Activated T-cell treated with anti-CD3 and anti-CD28 coated beads for 48 hours (primary cell): ENCODE measurements around the gene RPAP2.
"Not testable (repeated sequence)": the region's sequence is repeated elsewhere in the genome, so short reads cannot be mapped to it uniquely, and the experiment has no call there.

Experiments
- DNase-seq: peaks from one replicate; pipeline ENCODE4 v3.0.0-alpha.2; 2020; ENCODE audit warnings: low read depth

The RPAP2 gene

GRCh38 chr1:92323473-92324453 is 24.9 kb downstream of the RPAP2 start:
- no peak for DNase-seq

- DNase-seq, result no peak
Measured at GRCh38 chr1:92324784-92325183, 25.9 kb downstream of the RPAP2 start.

DNA sequence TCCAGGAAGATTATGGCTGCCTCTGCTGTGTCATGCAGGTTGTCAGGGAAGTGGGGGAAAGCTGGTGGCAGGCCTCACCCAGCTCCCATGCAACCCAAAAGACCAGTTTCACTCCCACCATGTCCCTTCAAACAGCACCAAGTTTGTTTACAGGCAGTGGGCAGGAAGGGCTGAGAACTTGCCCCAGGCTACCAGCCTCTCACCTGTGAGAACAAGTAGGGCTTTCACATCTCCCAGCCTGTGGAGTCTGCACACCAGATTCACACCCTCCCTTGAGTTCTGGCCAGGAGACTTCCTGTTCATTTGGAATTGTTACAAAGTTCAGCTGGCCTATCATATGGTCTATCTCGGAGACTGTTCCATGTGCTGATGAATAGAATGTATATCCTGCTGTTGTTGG is 27.8 kb downstream of the RPAP2 start:
- DNase-seq, result no peak

DNA sequence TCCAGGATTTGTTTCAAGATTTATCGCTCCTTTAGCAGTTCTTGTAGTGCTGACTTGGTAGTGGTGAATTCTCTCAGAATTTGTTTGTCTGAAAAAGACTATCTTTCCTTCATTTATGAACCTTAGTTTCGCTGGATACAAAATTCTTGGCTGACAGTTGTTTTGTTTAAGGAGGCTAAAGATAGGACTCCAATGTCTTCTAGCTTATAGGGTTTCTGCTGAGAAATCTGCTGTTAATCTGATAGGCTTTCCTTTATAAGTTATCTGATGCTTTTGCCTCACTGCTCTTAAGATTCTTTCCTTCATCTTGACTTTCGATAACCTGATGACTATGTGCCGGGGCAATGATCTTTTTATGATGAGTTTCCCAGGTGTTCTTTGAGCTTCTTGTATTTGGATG is 28.9 kb downstream of the RPAP2 start:
- no peak for DNase-seq

DNA sequence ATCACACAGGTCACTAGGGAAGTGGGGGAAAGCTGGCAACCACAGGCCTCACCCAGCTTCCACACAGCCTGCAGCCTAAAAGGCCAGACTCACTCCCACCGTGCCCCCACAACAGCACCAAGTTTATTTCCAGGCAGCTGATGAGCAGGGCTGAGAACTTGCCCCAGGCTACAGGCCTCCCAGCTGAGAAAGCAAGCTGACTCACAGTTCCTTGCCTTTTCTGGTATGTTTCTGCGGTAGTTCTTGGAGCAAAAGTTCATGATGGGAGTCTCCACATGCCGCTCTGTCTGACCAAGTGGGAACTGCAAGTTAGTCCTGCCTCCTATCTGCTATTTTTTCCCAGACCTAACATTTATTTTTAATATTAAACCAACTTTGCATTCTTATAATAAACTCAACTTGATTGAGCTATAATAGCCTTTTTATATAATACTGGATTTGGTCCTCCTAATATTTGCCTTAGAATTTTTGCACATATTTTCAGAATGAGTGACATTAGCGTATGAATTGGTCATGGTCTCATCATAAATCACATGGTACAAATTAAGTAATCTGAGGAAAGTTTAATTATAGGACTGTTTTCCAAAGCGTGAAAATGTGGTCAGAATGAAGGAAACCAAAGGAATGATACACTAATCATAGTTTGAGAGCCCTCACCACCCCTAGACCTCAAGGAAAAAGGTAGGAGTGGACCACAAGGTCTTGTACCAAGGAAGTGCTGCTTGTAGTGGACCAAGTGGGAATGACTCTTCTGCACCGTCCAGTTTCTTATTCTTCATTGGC is 30.7 kb downstream of the RPAP2 start:
- DNase-seq, result no peak

DNA sequence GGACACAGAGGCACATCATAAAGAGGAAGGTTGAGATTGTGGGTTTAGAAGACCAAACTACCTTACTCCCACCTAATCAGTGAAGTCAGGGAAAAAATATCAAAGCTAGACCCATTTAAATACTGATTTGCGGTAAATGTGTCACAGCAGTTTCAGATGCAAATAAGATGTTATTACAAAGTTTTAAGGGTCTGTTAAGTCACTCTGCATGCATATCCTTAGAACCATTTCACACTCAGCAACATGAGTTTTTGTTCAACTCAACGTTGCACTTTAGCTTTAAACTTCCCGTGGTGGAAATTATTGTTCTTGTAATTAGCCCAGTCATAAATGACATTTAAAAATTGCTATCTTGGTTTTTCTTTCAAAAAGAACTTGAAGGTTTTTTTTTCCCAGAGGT is 34.8 kb downstream of the RPAP2 start:
- DNase-seq, result no peak

- DNase-seq, result no peak
Measured at GRCh38 chr1:92340154-92340553, 41.3 kb downstream of the RPAP2 start.

GRCh38 chr1:92342401-92342800 is 43.5 kb downstream of the RPAP2 start:
- no peak for DNase-seq

DNA sequence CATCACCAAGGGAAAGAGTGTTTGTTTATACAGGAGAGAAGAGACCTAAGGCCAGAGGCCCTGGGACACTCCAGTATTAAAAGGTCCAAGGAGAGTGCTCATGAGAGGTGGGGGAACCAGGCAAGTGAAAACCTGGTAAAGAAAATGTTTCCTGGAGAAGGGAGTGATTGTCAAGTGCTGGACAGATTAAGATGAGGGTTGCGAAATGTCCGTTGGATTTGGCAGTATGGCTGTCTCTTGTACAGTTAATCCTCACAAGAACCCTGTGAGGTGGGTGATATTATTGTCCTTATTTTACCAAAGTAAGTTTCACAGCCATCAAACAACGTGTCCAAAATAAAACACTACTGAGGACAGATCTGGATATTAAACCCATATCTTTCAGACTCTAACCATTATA is 44.2 kb downstream of the RPAP2 start:
- DNase-seq, result no peak

- no peak for DNase-seq
Measured at GRCh38 chr1:92346866-92347640, 48.2 kb downstream of the RPAP2 start.

DNA sequence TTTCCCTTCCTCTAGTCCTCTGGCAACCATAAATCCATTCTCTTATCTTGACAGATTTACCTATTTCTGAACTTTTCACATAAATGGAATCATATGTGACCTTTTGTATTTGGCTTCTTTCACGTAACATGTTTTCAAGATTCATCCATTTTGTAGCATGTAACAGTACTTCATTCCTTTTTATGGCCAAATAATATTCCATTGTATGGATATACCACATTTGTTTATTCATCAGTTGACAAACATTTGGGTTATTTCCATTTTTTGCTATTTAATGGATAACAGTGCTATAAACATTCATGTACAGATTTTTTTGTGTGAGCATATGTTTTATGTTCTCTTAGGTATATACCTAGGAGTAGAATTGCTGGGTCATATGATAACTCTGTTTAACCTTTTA is 54.0 kb downstream of the RPAP2 start:
- no peak for DNase-seq

GRCh38 chr1:92354259-92354658 is 55.4 kb downstream of the RPAP2 start:
- DNase-seq, result no peak

DNA sequence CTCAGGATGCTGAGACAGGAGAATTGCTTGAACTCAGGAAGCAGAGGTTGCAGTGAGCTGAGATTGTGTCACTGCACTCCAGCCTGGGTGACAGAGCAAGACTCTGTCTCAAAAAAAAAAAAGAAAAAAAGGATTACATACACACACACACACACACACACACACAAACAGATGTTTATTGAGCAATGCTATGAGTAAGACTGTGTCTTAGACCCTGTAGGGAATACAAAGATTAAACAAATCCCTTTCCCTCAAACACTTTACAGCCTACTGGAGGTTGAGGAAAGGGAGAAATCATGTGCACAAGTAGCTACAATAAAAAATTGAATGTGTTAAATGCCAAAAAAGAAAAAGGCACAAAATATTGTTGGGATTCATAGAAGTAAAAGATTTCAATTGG is 58.1 kb downstream of the RPAP2 start:
- no peak for DNase-seq

GRCh38 chr1:92359382-92359781 is 60.5 kb downstream of the RPAP2 start:
- DNase-seq, result not testable (repeated sequence)

DNA sequence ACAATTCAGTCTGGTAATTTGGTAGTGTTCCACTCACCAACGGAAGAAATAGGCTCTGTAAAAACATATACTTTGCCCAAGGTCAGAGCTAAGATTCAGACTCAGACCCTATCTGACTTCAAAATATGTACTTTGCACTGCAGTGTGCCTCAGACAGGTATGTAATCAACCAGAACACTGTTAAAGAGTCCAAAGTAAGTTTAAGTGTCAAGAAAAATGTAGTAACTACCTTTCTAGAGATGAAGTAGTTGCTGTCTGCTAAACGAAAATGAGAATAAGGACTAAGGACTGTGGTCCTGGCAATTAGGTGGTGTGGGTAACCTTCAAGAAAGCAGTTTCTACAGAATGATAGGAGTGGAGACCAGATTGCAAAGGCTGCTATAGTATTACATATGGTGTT is 61.1 kb downstream of the RPAP2 start:
- no peak for DNase-seq

- no peak for DNase-seq
Measured at GRCh38 chr1:92362970-92363369, 64.1 kb downstream of the RPAP2 start.

GRCh38 chr1:92363401-92363800 is 64.5 kb downstream of the RPAP2 start:
- DNase-seq, result no peak

GRCh38 chr1:92365378-92366039 is 66.7 kb downstream of the RPAP2 start:
- DNase-seq, result no peak

- DNase-seq, result no peak
Measured at GRCh38 chr1:92366040-92366395, 67.2 kb downstream of the RPAP2 start.

- no peak for DNase-seq
Measured at GRCh38 chr1:92367496-92367895, 68.6 kb downstream of the RPAP2 start.

- DNase-seq, result no peak
Measured at GRCh38 chr1:92372164-92372563, 73.3 kb downstream of the RPAP2 start.

GRCh38 chr1:92374223-92374622 is 75.4 kb downstream of the RPAP2 start:
- no peak for DNase-seq
